HG03571 (cell line): ENCODE measurements around the gene RUVBL1.

Source experiments
- ATAC-seq: cut with Tn5 transposase; IDR thresholded peaks from one replicate; pipeline ENCODE4 v1.9.1; 2021; ENCODE audit not compliant: unreplicated experiment

Gene RUVBL1

DNA sequence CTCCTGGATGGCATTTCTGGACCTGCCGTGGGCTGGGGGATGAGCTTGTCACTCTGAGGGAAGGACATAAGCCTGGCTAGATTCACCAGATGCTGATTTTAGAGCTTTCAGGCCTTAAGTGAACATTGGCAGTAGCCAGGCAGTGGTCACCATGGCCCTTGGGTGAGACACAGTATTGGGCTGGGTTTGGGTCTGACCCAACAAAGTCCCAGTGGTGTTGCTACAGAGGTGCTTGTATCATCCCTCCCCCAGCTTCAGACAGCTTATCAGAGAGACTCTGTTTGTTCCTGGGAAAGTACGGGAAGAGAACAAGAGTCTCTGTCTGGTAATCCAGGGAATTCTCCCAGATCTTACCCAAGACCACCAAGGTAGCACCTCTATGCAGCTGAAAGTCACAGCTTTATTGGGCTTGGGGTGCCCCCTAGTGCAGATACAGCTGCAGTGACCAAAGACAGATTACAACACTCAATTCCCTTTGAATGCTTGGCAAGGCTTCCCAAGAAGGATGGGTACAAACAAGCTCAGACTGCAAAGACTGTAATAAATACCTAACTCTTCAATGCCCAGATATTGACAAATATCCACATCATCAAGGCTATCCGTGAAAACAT, 9.8 kb upstream of the RUVBL1 start:
- no peak for ATAC-seq

DNA sequence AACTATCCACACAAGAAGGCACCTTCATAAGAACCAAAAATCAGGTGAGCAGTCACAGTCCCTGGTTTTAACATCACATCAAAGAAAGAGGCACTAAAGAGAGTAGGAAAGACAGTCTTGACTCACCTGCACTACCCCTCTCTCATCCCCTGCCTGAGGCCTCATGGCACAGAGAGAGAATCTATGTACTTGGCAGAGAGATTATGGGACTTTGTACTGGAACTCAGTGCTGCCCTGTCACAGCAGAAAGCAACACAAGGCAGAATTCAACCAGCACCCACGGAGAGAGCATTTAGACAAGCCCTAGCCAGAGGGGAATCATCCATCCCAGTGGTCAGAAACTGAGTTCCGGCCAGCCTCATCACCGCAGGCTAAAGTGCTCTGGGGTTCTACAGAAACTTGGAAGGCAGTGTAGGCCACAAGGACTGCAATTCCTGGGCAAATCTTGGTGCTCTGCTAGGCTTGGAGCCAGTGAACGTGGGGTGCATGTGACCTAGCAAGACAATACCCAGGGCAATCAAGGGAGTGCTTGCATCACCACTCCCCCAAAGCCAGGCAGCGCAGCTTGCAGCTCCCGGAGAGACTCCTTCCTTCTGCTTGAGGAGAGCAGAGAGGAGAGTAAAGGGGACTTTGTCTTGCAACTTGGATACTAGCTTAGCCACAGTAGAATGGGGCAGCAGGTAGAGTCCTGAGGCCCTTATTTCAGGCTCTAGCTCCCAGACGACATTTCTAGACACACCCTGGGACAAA, 8.5 kb upstream of the RUVBL1 start:
- no peak for ATAC-seq

GRCh38 chr3:128128251-128128650, 4.6 kb upstream of the RUVBL1 start:
- ATAC-seq: no peak

DNA sequence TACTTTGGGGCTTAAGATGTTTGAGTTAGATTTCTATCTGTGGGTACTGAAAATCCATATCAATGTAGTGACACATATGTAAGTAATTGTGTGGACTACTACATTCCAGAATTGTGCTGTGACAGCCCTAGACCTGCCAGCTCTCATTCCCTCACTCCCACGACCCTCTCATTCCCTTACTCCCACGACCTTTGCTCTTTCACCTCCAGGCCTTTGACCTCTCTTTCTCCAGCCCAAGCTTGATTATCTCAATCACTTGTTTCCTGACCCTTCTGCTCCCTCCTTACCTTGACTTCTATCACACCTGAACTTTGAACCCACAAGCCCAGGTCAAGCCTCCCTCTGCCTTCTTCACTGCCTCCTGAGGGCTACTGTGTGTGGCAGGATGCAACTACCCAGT, 3.6 kb upstream of the RUVBL1 start:
- ATAC-seq: no peak

DNA sequence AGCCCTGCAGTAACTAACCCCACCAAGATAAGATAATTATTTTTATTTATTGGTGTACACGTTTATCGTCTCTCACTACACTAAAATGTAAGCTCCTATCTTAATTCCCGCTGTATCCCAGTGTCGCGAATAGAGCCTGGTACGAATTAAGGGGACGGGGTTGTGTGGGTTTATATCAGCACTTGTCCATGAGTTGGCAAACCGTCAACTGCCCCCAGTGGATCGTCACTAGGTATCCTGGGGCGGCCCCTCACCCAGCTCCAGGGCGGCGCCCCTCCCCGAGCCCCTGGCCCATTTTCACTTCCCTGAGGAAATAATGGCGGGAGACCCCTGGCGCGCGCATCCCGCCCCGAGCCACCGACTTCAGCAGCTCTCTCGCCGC, 465 bp downstream of the RUVBL1 start:
- ATAC-seq: no peak

- ATAC-seq: no peak
Measured at GRCh38 chr3:128122013-128122412, 1.6 kb downstream of the RUVBL1 start.

GRCh38 chr3:128113817-128114794, 9.5 kb downstream of the RUVBL1 start:
- peak; percentile 72 for ATAC-seq

DNA sequence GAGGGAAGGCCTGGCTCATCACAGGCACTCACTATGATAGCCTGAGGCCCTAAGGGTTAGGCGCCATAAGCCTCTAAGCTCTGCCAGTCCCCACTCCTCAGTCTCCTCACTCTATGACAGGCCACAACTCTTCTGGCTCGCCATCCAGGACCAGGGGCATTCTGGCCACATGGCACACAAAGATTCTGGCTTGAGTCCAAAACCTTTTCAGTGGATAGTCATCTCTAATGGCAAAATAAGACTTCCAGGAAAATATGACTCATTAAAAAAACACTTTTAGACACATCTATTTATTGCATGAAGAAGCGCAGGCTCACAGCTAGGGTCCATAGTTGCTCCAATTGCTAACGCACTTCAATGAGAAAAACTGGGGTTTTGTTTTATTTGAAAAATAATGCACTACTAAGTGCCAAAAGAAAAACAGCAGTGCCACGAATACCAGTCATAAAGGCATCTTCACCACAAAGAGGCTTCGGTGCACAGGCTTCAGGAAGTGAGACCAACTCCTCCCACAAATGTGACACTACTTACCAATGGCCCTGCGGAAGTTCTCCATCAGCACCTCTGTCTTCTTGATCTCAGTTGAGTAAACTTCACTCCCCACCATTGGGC, 11.1 kb downstream of the RUVBL1 start:
- no peak for ATAC-seq

GRCh38 chr3:128111147-128111546, 12.5 kb downstream of the RUVBL1 start:
- ATAC-seq: no peak

- no peak for ATAC-seq
Measured at GRCh38 chr3:128107834-128108233, 15.8 kb downstream of the RUVBL1 start.

GRCh38 chr3:128103136-128103676, 20.4 kb downstream of the RUVBL1 start:
- no peak for ATAC-seq

DNA sequence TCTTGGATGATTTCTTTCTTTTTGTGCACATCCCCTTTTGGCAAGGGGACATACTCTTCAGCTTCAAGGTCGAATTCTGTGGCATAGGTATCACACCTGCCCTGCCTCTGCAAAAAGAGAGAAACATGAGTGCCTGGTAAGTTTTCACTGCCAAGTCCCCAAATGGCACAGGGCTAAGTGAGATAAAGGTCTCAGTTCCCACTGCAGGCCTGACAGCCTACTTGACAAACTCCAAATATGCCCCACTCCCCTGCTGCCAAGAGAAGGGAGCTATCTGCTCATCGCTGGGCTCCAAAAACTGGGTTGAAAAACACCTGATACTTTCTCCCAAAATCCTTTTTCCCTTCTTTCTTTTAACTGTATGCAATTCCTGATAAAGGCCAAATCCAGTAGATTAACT, 23.0 kb downstream of the RUVBL1 start:
- no peak for ATAC-seq

- no peak for ATAC-seq
Measured at GRCh38 chr3:128100161-128100560, 23.5 kb downstream of the RUVBL1 start.

- no peak for ATAC-seq
Measured at GRCh38 chr3:128098234-128098633, 25.4 kb downstream of the RUVBL1 start.

DNA sequence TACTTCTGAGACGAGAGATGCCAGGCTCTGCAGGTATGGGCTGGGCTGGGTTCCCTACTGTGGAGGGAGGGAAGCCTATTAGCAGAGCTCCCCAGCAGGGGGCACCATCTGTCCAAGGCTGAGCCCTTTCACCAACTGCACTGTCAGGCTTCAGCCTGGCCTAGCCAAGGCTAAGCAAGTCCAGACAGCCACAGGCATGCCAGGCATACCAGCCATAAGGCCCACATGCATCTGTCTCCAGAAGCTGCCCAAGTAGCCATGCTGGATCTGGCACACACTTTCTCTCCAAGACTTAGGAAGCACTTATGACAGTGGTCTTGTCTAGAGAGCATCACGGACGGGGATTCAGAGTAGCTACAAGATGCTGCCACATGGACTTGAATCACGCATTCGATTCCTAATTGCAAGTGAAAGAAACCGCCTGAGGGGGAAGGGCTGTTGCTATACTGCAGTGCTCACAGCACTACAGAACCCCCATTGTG, 28.3 kb downstream of the RUVBL1 start:
- ATAC-seq: no peak

DNA sequence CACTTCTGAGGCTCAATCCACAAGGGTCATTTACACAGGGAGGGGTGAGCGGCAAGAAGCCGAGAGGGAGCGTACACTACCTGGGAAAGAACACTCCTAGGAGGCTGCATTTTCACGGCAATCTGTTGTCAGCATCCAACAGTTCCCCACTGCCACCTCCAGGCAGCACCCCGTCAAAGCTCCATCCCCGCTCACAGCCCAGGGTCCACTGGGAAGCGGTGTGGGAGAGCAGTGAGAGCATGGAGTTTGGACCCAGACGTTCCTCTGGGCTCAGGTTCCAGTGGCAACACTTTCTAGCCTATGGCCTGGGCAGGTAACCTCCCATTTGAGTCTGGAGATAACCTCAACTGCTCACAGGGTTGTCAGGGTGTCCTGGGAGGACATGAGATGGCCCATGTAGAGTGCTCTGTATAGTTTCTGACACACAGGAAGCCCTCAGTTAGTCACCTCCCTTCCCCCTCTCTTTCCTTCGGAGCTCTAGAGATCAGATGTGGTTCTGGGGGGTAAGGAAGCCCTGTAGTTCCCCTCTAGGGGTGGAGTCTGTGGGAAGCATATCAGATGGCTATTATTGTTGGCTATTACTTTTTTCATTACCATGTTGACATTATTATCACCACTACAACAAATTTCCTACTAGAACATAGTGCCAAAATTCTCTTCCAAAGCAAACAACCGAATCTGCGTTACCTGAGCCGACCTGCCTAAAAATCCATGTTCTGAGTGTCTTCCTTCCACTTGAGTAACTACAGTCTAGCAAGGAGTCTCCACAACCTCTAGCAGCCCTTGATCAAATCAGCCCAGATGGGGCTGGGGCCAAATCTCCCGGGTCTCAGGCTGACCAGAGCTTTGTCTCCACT, 29.1 kb downstream of the RUVBL1 start:
- ATAC-seq: no peak

DNA sequence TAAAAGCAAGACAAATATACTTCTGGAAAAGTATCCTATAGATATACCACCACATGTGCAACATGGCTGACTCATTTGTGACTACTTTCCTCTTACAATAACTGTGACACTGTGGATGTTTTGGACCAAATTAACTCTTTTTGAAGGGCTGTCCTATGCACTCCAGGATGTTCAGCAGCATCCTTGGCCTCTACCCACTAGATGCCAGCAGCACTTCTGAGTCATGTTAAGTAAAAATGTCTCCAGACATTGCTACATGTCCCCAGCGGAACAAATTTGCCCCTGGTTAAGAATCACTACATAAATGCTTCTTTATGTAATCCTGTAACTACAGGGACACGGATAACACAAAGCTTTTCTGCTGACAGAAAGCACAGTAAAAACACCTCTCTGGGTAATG, 32.0 kb downstream of the RUVBL1 start:
- no peak for ATAC-seq

- ATAC-seq: no peak
Measured at GRCh38 chr3:128089135-128089534, 34.5 kb downstream of the RUVBL1 start.

DNA sequence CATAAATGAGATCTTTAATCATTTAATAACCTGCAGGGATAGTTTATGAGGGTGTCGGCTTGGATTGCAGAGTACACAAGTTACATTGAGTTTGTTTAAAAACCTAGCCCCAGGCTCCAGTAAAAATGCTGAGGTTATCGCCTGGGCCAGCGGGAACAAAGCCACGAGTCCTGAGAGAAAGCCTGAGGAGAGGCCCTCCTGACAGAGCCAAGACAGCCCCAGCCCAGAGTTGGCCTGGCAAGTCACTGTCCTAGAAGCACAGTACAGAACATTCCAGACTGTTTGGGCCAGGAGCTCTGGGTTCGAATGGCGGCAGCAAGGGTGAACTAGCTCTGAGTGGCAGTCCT, 39.0 kb downstream of the RUVBL1 start:
- no peak for ATAC-seq
